Hematopoietic multipotent progenitor cell treated with erythropoietin and hydrocortisone succinate and interleukin-3 and kit ligand, for 15 days (in vitro differentiated cells): ENCODE data around the gene CHIT1.
"Not testable (repeated sequence)": the region's sequence is repeated elsewhere in the genome, so short reads cannot be mapped to it uniquely, and the experiment has no call there.

Experiments used
- DNase-seq: peaks from one replicate; pipeline ENCODE4 v3.0.0-alpha.2; 2015; ENCODE audit warnings: low spot score

CHIT1 gene

GRCh38 chr1:203229471-203230135 lies at the start of gene CHIT1:
CHIT1 (minus strand) TSS chr1:203229673; CDS start chr1:203229636, 37 bp downstream.
- DNase-seq, result no peak

GRCh38 chr1:203278885-203279406 lies 49.5 kb upstream of the CHIT1 start:
- DNase-seq, result no peak

- DNase-seq, result no peak
Measured at GRCh38 chr1:203278082-203278884, 48.8 kb upstream of the CHIT1 start.

- no peak for DNase-seq
Measured at GRCh38 chr1:203276916-203277545, 47.6 kb upstream of the CHIT1 start.

- DNase-seq, result no peak
Measured at GRCh38 chr1:203276408-203276807, 46.9 kb upstream of the CHIT1 start.

GRCh38 chr1:203275656-203276272 lies 46.3 kb upstream of the CHIT1 start:
- no peak for DNase-seq

- no peak for DNase-seq
Measured at GRCh38 chr1:203274603-203275381, 45.3 kb upstream of the CHIT1 start.

GRCh38 chr1:203273869-203274602 lies 44.6 kb upstream of the CHIT1 start:
- no peak for DNase-seq

- peak; percentile 89 for DNase-seq
Measured at GRCh38 chr1:203273206-203273868, 43.9 kb upstream of the CHIT1 start.

GRCh38 chr1:203272633-203273205 lies 43.2 kb upstream of the CHIT1 start:
- no peak for DNase-seq

GRCh38 chr1:203271962-203272632 lies 42.6 kb upstream of the CHIT1 start:
- no peak for DNase-seq

GRCh38 chr1:203271018-203271743 lies 41.7 kb upstream of the CHIT1 start:
- DNase-seq, result peak; percentile 66

- no peak for DNase-seq
Measured at GRCh38 chr1:203270448-203270847, 41.0 kb upstream of the CHIT1 start.

GRCh38 chr1:203269654-203270020 lies 40.2 kb upstream of the CHIT1 start:
- DNase-seq, result no peak

- DNase-seq, result peak; percentile 80
Measured at GRCh38 chr1:203268901-203269653, 39.6 kb upstream of the CHIT1 start.

- DNase-seq, result no peak
Measured at GRCh38 chr1:203267912-203268311, 38.4 kb upstream of the CHIT1 start.

- DNase-seq, result peak; percentile 91
Measured at GRCh38 chr1:203267347-203267846, 37.9 kb upstream of the CHIT1 start.

- not testable (repeated sequence) for DNase-seq
Measured at GRCh38 chr1:203266140-203266539, 36.7 kb upstream of the CHIT1 start.
